Cortex of kidney (tissue), 1 donor: ENCODE measurements around the gene ZCWPW1.
"Not testable (repeated sequence)": the region's sequence is repeated elsewhere in the genome, so short reads cannot be mapped to it uniquely, and the experiment has no call there.

Experiments
- DNase-seq: peaks from one replicate; lab custom pipeline; 2025; lab: John Stamatoyannopoulos, UW

The ZCWPW1 gene

GRCh38 chr7:100372256-100372655 is 56.2 kb downstream of the ZCWPW1 start:
- no peak for DNase-seq

GRCh38 chr7:100371561-100372171 is 56.8 kb downstream of the ZCWPW1 start:
- no peak for DNase-seq

GRCh38 chr7:100370746-100371145 is 57.8 kb downstream of the ZCWPW1 start:
- DNase-seq: no peak

GRCh38 chr7:100370303-100370702 is 58.2 kb downstream of the ZCWPW1 start:
- no peak for DNase-seq

GRCh38 chr7:100369105-100369504 is 59.4 kb downstream of the ZCWPW1 start:
- no peak for DNase-seq

GRCh38 chr7:100367676-100368613 is 60.6 kb downstream of the ZCWPW1 start:
- no peak for DNase-seq

GRCh38 chr7:100367251-100367620 is 61.3 kb downstream of the ZCWPW1 start:
- no peak for DNase-seq

GRCh38 chr7:100366411-100367250 is 61.9 kb downstream of the ZCWPW1 start:
- no peak for DNase-seq

- not testable (repeated sequence) for DNase-seq
Observed at GRCh38 chr7:100365998-100366367, 62.5 kb downstream of the ZCWPW1 start.

- no peak for DNase-seq
Observed at GRCh38 chr7:100364480-100364879, 64.0 kb downstream of the ZCWPW1 start.

GRCh38 chr7:100363797-100364196 is 64.7 kb downstream of the ZCWPW1 start:
- not testable (repeated sequence) for DNase-seq

GRCh38 chr7:100363098-100363497 is 65.4 kb downstream of the ZCWPW1 start:
- no peak for DNase-seq

- DNase-seq: no peak
Observed at GRCh38 chr7:100360135-100360854, 68.2 kb downstream of the ZCWPW1 start.

GRCh38 chr7:100358857-100359212 is 69.7 kb downstream of the ZCWPW1 start:
- DNase-seq: no peak

GRCh38 chr7:100358027-100358856 is 70.3 kb downstream of the ZCWPW1 start, which contains the start of gene PILRB:
Gene PILRB (plus strand): TSS chr7:100358117. CDS start chr7:100358303, 186 bp downstream.
- no peak for DNase-seq

GRCh38 chr7:100357131-100357561 is 71.4 kb downstream of the ZCWPW1 start:
- no peak for DNase-seq

- DNase-seq: no peak
Observed at GRCh38 chr7:100356416-100357068, 72.0 kb downstream of the ZCWPW1 start.

GRCh38 chr7:100353685-100354330 is 74.7 kb downstream of the ZCWPW1 start:
- DNase-seq: no peak

GRCh38 chr7:100352984-100353684 is 75.4 kb downstream of the ZCWPW1 start:
- DNase-seq: no peak
